ENCODE data around the gene CCL4.
"Not testable (repeated sequence)": the region's sequence is repeated elsewhere in the genome, so short reads cannot be mapped to it uniquely, and the experiment has no call there.

The CCL4 gene

GRCh38 chr17:36118477-36119353 lies 15.1 kb downstream of the CCL4 start:
- no peak for DNase-seq

- no peak for DNase-seq
Measured at GRCh38 chr17:36120221-36120620, 16.6 kb downstream of the CCL4 start.

DNA sequence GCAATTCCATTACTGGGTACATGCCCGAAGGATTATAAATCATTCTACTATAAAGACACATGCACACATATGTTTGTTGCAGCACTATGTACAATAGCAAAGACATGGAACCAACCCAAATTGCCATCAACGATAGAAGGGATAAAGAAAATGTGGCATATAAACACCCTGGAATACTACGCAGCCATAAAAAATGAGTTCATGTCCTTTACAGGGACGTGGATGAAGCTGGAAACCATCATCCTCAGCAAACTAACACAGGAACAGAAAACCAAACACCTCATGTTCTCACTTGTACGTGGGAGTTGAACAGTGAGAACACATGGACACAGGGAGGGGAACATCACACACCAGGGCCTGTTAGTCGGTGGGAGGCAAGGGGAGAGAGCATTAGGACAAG lies 17.5 kb downstream of the CCL4 start:
- DNase-seq = not testable (repeated sequence)

DNA sequence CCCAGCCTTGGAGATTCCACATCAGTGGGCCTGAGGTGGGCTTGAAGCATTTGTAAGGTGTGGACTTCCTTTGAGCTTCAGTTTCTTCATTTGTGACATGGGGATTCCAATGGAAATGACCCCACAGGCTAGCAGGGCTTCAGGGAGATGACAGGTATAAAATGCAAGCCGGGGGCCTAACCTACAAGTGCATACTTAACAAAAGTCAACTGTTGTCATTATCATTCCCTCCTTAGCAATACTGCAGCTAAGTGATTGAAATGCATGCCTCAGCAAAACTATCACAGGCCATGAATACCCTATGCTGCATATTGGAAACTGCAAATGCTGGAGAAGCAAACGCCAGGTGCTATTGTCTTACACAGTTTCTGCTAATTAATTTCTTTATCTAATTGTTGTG lies 19.8 kb downstream of the CCL4 start:
- DNase-seq = no peak

- DNase-seq = no peak
Measured at GRCh38 chr17:36124879-36125824, 21.5 kb downstream of the CCL4 start.

- no peak for DNase-seq
Measured at GRCh38 chr17:36127199-36127893, 23.7 kb downstream of the CCL4 start.

DNA sequence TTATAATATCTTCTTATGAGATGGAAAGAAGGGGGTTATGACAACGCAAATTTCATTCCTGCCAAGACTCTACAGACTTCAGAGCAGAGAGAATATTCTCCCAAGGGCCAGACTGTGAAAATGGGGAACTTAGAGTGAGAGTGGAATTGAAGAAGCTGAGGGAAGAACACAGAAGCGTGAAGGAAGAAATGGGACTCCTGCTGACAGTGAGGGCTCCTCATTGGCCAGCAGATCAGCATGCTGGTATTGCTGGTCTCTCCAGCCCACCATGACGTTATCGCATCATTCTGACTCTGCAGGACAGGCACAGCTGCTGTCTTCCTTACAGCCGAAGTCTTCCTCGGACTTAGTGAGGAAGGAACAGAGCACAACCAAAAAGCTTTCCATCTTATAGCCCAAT lies 24.3 kb downstream of the CCL4 start:
- no peak for DNase-seq

GRCh38 chr17:36128411-36128978 lies 24.9 kb downstream of the CCL4 start:
- no peak for DNase-seq

DNA sequence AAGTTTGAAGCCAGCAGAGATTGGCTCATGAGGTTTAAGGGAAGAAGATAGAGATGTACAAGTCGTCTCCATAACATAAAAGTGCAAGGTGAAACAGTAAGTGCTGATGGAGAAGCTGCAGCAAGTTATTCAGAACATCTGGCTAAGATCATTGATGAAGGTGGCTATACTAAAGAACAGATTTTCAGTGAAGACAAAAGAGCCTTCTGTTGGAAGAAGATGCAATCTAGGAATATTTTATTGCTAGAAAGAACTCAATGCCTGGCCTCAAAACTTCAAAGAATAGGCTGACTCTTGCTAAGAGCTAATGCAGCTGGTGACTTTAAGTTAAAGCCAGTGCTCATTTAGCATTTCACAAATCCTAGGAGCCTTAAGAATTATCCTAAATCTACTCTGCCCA lies 26.0 kb downstream of the CCL4 start:
- no peak for DNase-seq

- DNase-seq = no peak
Measured at GRCh38 chr17:36130346-36130745, 26.7 kb downstream of the CCL4 start.

DNA sequence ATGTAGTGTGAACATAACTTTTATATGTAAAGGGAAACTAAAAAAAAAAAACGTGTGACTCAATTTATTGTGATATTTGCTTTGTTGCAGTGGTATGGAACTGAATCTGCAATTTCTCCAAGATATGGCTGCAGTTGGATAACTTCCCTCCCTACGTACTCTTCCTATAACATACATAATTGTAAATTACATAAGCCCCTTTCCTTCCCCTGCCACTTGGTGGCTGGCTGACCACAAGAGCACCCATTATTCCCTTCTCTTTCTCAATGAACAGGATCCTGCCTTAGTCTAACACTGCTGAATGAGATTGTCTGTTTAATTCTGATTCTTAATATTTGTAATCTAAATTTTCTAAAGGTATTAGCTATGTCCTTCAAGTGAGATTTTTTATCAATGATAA lies 27.8 kb downstream of the CCL4 start:
- DNase-seq = no peak

DNA sequence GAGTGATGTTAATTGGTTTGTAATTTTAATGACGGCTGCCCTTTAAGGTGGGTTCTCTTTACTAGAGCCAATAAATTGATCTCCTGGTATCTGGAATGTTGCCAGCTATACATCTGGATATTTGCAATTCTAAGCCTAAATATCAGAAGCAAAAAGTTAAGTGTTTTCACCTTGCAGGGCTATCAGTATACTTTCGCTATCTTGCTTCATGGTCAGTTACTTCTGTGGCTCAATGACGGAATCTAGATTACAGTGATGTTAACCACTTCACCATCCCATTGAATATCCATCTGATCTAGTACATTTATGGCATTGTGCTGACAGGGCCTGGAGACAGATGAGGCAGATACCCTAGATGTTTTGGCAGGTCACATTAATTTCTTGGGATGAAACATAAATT lies 28.3 kb downstream of the CCL4 start:
- DNase-seq = no peak

- DNase-seq = no peak
Measured at GRCh38 chr17:36132421-36132831, 28.8 kb downstream of the CCL4 start.

- DNase-seq = no peak
Measured at GRCh38 chr17:36133602-36134236, 30.1 kb downstream of the CCL4 start.

DNA sequence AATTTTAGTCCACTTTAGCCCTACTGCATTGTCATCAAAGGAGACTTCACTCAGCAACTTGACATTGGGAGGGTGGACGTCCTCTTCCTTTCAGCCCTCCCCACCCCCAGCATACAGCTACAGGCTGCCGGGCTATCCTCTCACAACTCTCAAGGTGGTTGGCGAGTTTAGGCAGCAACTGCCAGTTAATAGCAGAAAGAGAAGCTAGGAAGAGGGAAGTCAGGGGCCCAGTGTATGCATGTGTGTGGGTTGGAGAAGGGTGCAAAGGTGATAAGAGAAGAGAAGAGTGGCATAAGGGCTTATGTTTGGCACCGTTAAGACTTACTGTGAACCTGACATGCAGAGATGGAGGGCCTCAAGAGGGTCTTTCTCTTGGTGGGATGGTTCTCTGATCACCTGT lies 31.8 kb downstream of the CCL4 start:
- no peak for DNase-seq

DNA sequence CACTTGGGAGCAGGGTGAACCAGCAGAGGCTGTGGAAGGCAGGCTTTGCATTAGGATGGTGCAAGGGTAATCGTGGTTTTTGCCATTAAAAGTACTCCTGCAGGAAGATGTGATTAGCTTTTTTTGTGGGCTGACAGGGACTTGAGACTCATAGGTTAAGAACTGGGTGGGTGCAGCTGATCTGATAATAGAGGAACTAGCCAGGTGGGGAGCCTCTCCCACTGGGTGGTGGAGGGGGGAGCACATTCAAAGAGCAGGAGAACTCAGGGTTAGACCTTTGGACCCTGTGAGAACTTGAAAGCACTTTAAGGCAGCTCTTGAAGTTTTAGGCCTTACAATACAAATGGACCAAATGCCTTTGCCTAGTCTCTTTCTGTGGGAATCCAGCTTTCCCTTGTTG lies 32.4 kb downstream of the CCL4 start:
- DNase-seq = no peak

DNA sequence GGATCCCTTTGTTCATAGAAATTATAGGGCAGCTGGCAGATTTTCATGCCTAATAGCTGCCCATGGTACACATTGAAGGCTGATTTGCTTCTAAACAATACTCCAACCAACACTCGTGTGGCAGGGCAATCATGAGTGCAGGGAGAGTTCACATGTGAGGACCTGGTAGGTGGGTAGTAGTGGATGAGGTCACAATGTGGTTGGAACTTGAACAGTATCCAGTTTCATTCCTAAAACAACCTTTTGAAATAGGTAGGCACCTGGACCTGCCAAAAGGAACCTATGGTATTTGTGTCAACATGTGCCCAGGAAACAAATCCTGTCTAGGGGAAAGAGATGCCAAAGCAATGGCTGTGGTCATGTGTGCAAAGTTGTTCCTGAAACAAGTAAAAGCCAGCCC lies 32.8 kb downstream of the CCL4 start:
- DNase-seq = no peak

GRCh38 chr17:36142235-36142634 lies 38.6 kb downstream of the CCL4 start:
- DNase-seq = no peak

DNA sequence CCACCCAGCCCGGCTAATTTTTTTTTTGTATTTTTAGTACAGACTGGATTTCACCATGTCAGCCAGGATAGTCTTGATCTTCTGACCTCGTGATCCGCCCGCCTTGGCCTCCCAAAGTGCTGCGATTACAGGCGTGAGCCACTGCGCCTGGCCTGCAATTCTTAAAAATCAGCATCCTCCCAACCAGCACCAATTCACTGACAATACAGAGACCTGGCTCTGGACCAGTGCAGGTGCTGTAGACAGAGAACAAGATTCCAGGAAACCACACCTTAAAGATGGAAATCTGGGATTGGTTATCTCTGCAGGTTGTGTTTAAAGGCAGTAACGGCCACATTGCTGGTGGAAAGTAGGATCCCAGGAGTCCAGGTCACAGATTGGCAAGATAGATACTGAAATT lies 39.2 kb downstream of the CCL4 start:
- no peak for DNase-seq

GRCh38 chr17:36144014-36144413 lies 40.4 kb downstream of the CCL4 start:
- DNase-seq = no peak

- no peak for DNase-seq
Measured at GRCh38 chr17:36144981-36145729, 41.5 kb downstream of the CCL4 start.

GRCh38 chr17:36147601-36148000 lies 44.0 kb downstream of the CCL4 start:
- DNase-seq = no peak

All from NCI-H526 (cell line).